ENCODE data around the gene TBC1D7.

Gene TBC1D7

DNA sequence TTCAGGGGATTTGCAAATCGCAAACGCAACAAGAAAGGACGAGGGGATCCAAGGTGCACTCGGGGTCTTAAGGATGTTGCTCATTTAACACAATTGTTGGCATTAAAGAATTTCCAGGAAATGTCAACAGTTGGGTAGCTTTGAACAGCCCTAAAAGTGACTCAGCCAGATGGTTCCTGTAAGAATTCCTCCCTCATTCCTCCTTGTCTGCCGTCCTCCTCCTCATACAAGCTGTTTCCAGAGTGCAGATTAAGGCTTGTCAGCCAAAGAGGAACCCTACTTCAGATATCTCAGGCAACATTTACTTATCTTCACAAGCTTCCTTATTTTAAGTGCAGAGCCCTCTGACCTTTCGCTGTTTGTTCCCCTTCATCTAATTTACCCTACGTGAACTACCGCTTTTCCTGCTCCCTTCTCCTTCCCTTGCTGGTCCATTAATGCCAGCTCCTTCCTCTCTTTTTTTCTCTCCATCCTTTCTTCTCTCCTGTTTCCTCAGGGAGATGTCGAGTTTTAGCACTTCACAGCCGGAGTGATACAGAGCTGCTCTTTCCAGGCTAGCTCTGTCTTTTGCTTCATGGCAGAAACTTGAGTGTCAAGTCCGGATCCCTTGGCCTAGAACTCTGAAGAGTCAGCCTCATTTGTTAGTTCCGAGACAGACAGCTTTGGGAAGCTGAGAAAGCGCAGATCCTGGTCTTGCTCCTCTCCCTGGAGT lies 26.1 kb upstream of the TBC1D7 start:
- Histone ChIP-seq H3K27ac (ENCODE audit: low read depth, low read length) (peak overlapping the region; percentile 77), H3K79me2 (ENCODE audit: control insufficient read depth, low read length) (no peaks in the 10 kb centered on the region), H3K9me2 (replicated peaks; ENCODE audit: control insufficient read depth, low read length) (no peaks in the 10 kb centered on the region), H3K4me2 (ENCODE audit: low read length) (peak overlapping the region; percentile 69), H3K9me3 (ENCODE audit: control insufficient read depth, insufficient read depth, low read length) (no peaks in the 10 kb centered on the region), H4K20me1 (ENCODE audit: control insufficient read depth, insufficient read depth, low read depth, low read length) (no peaks in the 10 kb centered on the region), H3K27me3 (ENCODE audit: control insufficient read depth, low read length) (no peaks in the 10 kb centered on the region), H3K4me1 (ENCODE audit: control insufficient read depth, low read length) (peaks cover 40% of the 10 kb centered on the region), H3F3A (ENCODE audit: control insufficient read depth, insufficient read depth) (peaks cover 14% of the 10 kb centered on the region), H3K36me3 (ENCODE audit: control insufficient read depth, low read length) (no peaks in the 10 kb centered on the region), H3K4me3 (ENCODE audit: low read length) (peak overlapping the region; percentile 60)
- no peak for TF ChIP-seq EZH2phosphoT487 (IDR thresholded peaks at IDR 0.05; ENCODE audit: borderline replicate concordance, low read length)
- TF ChIP-seq, protein P1, sequence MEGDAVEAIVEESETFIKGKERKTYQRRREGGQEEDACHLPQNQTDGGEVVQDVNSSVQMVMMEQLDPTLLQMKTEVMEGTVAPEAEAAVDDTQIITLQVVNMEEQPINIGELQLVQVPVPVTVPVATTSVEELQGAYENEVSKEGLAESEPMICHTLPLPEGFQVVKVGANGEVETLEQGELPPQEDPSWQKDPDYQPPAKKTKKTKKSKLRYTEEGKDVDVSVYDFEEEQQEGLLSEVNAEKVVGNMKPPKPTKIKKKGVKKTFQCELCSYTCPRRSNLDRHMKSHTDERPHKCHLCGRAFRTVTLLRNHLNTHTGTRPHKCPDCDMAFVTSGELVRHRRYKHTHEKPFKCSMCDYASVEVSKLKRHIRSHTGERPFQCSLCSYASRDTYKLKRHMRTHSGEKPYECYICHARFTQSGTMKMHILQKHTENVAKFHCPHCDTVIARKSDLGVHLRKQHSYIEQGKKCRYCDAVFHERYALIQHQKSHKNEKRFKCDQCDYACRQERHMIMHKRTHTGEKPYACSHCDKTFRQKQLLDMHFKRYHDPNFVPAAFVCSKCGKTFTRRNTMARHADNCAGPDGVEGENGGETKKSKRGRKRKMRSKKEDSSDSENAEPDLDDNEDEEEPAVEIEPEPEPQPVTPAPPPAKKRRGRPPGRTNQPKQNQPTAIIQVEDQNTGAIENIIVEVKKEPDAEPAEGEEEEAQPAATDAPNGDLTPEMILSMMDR (IDR thresholded peaks at IDR 0.05; ENCODE audit: low read depth, low read length, poor library complexity, severe bottlenecking), result no peak

DNA sequence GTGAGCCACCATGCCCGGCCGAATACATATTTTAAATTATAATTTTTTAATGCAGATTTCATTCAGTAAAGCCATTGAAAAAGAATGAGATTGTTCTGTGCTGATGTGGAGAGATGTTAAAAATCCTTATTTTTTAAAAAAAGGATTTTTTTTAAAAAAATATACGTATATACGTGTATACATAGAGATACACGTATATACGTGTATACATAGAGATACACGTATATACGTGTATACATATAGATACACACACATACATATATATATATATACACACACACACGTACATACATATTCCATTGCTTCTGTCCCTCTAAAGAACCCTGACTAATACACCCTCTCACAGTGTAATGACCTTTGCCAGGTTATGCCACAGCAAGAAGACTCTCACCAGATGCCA lies 23.8 kb upstream of the TBC1D7 start:
- Histone ChIP-seq H3K9me2 (replicated peaks; ENCODE audit: control insufficient read depth, low read length) (no peaks in the 10 kb centered on the region), H3K27me3 (ENCODE audit: control insufficient read depth, low read length) (no peaks in the 10 kb centered on the region)

DNA sequence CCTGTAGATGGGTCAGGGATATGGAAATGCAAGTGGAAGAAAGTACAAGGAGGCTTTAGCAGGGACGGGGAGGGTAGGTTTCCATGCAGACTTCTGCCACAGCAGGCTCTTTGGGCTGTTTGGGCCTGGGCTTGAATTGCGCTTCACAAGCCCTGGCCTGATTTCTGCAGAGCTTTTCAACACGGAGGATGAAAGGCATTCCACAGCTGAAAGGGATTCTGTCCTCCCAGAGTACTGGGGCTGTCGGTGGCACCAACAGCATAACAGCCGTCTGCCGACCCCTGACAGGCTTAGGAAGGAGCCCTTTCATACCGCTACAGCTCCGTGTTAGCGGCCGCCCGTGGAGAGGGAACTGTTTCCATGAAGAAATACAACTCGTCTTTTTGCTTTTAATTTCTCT lies 22.9 kb upstream of the TBC1D7 start:
- Histone ChIP-seq H3K27ac (ENCODE audit: low read depth, low read length) (no peak overlapping the region), H3K4me3 (ENCODE audit: low read length) (no peak overlapping the region), H3K9me2 (replicated peaks; ENCODE audit: control insufficient read depth, low read length) (no peaks in the 10 kb centered on the region), H3K9me3 (ENCODE audit: control insufficient read depth, insufficient read depth, low read length) (no peaks in the 10 kb centered on the region), H3K27me3 (ENCODE audit: control insufficient read depth, low read length) (0 out of 2 replicates have a peak, but pooled peaks cover 4% of the 10 kb centered on the region), H3K36me3 (ENCODE audit: control insufficient read depth, low read length) (no peaks in the 10 kb centered on the region), H3K79me2 (ENCODE audit: control insufficient read depth, low read length) (no peaks in the 10 kb centered on the region), H4K20me1 (ENCODE audit: control insufficient read depth, insufficient read depth, low read depth, low read length) (no peaks in the 10 kb centered on the region), H3F3A (ENCODE audit: control insufficient read depth, insufficient read depth) (peaks cover 6% of the 10 kb centered on the region), H3K4me1 (ENCODE audit: control insufficient read depth, low read length) (peaks cover 23% of the 10 kb centered on the region), H3K4me2 (ENCODE audit: low read length) (no peak overlapping the region)
- TF ChIP-seq, protein P1 (IDR thresholded peaks at IDR 0.05; ENCODE audit: low read depth, low read length, poor library complexity, severe bottlenecking), result no peak
- TF ChIP-seq EZH2phosphoT487 (IDR thresholded peaks at IDR 0.05; ENCODE audit: borderline replicate concordance, low read length), result no peak

More for the DNA sequence above, 23.8 kb upstream of the TBC1D7 start:
- Histone ChIP-seq H3K4me3 (ENCODE audit: low read length) (no peak overlapping the region), H4K20me1 (ENCODE audit: control insufficient read depth, insufficient read depth, low read depth, low read length) (no peaks in the 10 kb centered on the region), H3K4me2 (ENCODE audit: low read length) (no peak overlapping the region), H3K4me1 (ENCODE audit: control insufficient read depth, low read length) (peaks cover 32% of the 10 kb centered on the region), H3F3A (ENCODE audit: control insufficient read depth, insufficient read depth) (peaks cover 14% of the 10 kb centered on the region), H3K36me3 (ENCODE audit: control insufficient read depth, low read length) (no peaks in the 10 kb centered on the region), H3K9me3 (ENCODE audit: control insufficient read depth, insufficient read depth, low read length) (no peaks in the 10 kb centered on the region), H3K79me2 (ENCODE audit: control insufficient read depth, low read length) (no peaks in the 10 kb centered on the region), H3K27ac (ENCODE audit: low read depth, low read length) (no peak overlapping the region)
- no peak for TF ChIP-seq EZH2phosphoT487 (IDR thresholded peaks at IDR 0.05; ENCODE audit: borderline replicate concordance, low read length)
- TF ChIP-seq, protein P1 (IDR thresholded peaks at IDR 0.05; ENCODE audit: low read depth, low read length, poor library complexity, severe bottlenecking), result no peak

All from DOHH2 (cell line).